Stimulated activated CD8-positive, alpha-beta memory T cell treated with anti-CD3 and anti-CD28 coated beads, Interleukin-7, amount 100 ng/mL, for 24 hours (primary cell): ENCODE results near the gene EHBP1.
"Not testable (repeated sequence)": the region's sequence is repeated elsewhere in the genome, so short reads cannot be mapped to it uniquely, and the experiment has no call there.

Experiments
- DNase-seq: peaks from one replicate; pipeline ENCODE4 v3.0.0-alpha.2; 2020; ENCODE audit warnings: low read depth

Gene EHBP1

DNA sequence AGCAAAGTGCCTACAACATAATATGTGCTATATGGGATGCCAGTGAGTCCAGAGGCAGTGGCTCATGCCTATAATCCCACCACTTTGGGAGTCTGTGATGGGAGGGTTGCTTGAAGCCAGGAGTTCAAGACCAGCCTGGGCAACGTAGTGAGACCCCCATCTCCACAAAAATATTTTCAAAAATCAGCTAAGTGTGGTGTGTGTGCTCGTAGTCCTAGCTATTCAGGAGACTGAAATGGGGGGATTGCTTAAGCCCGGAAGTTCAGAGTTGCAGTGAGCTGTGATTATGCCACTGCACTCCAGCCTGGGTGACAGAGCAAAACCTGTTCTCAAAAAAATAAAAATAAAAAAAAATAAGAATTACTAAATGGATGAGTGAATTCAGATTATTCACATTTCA, 368.5 kb downstream of the EHBP1 start:
- no peak for DNase-seq

DNA sequence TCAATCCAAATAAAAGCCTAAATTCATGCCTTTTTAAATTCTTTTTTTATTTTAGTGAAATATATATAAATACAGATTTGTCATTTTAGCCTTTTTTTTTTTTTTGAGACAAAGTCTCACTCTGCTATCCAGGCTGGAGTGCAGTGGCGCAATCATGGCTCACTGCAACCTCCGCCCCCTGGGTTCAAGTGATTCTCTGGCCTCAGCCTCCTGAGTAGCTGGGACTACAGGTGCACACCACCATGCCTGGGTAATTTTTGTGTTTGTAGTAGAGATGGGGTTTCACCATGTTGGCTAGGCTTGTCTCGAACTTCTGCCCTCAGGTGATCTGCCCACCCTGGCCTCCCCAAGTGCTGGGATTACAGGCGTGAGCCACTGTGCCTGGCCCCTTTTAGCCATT, 368.9 kb downstream of the EHBP1 start:
- DNase-seq: not testable (repeated sequence)

DNA sequence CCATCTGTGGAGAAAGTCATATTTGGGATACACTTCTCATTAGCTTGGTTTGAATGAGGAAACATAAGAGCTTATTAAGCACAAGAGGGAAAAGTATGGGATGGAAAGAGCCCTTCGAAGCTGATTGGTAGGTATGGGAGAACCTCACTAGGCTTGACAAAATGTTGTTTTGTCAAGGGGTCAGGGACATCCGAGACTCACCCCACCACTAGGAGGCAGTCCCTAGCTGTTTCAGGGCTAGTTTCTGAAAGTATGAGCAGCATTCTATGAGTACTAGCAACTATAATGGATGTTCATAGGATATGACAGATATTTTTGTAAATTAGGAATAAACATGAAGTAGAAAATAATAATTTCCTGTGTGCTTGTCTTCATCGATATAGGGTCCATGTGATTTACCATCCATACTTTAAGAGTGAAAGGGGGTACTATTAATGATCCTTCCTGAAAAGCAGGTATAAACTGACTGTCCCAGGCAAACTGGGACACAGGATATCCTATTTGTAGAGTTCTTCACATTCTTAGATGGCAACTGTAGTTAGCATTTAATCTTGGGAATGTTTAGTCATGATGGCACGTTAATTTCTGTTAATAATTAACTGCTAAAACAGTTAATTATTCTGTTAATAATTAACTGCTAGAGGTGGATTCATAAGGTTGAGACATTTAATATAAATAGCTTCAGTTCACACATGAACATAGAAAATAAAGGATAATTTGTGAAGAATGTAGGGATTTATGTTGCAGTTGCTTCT, 373.5 kb downstream of the EHBP1 start:
- DNase-seq: no peak

DNA sequence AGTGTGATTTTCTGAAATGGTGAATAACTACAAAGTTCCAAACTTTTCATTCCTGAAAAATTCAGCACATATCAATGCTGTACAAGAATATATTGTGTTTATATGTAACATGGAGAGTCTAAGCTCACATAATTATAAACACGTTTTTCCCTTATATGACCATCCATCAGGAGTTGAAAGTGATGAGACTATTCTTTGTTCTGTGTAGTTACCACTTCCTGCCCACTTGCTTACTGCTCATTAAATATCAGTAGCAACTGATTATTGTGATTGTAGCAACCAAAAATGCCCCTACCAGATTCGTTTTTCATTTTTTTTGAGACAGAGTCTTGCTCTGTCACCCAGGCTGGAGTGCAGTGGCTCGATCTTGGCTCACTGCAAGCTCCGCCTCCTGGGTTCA, 375.9 kb downstream of the EHBP1 start:
- no peak for DNase-seq

DNA sequence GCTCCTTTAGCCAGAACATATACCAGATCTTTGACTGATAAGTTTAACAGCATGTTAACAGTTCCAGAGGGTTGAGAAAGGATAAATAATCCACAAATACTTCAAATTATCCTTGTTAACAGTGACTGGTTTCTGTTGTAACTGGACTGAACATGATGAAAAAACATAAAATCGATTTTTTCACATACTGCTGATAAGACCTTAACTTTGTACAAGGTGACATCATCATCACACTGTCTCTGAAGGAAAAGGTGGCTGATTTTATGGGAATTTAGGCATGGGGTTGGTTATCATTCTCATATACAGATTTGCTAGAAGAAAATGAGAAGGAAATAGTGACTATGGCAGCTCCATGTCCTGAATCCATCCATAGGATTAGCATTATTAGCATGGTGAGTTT, 381.2 kb downstream of the EHBP1 start:
- DNase-seq: no peak

DNA sequence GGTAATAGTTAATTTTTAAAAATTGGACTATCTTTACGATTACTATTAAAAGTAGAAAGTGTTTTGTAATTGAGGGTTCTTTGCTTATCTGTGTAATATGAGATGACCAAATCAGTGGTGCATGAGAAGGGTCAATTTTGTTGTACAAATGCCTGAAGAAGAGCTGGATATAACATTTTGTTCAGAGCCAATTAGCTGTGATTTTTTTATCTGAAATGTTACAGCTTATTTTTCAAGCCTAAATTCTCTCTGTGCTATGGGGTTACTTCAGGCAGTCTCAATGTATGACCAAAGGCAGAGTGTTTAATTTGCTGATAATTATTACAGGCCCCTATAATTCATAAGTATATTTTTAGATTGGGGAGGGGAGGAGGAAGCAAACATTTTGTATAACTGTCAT, 386.9 kb downstream of the EHBP1 start:
- DNase-seq: no peak

DNA sequence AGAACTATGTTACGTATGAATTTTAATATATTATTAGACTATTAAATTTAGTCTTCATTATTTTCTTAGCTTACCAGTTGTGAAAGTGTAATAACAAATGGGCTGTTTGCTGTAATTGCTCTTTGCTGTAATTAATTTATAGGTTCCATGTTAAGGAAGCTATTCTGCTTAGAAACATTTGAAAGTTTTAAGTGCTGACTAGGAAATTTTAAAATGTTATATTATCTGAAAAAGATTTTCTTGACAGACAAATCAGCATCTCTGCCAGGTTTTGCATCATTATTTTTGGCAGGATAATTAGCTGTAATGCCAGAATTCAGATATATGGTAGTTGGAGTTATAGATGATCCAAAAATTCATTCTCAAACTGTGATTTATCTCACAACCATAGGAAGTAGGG, 387.3 kb downstream of the EHBP1 start:
- no peak for DNase-seq

DNA sequence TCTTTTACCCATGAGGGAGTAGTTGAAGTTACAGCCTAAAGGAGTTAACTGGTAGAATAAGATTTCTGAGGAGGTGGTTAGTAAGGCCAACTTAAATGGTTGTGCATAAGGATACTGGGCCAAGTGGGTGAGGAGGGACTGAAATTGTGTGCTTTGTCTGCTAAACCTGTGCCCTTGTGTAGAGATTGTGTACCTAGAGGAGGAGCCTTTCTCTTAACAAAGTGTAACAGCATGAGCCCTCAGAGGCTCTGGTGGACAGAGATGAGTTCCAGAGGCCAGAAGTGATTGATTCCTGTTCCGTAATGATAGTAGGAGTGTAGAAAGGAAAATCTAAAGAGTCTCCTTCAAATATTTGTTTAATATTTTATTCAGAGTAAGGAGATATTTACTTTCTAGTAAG, 388.0 kb downstream of the EHBP1 start:
- DNase-seq: no peak
